Activated CD8-positive, alpha-beta T cell treated with anti-CD3 and anti-CD28 coated beads, Interleukin-2, amount 10 ng/mL, durations not matched to agents 7 days and 5 days (primary cell): ENCODE data around the gene DCLK3. TPM values are rescaled to one million over a fixed set of nuclear protein-coding genes. Genes with fewer than 3 reads are reported as not detected.
A peak's percentile ranks its signal among the peaks of the same experiment; 100 is the strongest.

ENCODE experiments used
- ATAC-seq: fragments of 150-1000 bp; cut with Tn5 transposase; one replicate; pipeline ENCODE4 v1.10.0; 2021; ENCODE audit warnings: moderate library complexity
- CTCF ChIA-PET: fragments of 350-600 bp; sonication (Branson Sonifier 250); formaldehyde crosslinking; loops from one replicate; lab custom pipeline; 2021; ENCODE audit warnings: antibody characterized with exemption; lab: Charles Lee
- POLR2A ChIA-PET: fragments of 350-600 bp; sonication (Branson Sonifier 250); formaldehyde crosslinking; loops from one replicate; lab custom pipeline; 2021; ENCODE audit warnings: antibody characterized with exemption; lab: Charles Lee
- DNase-seq: peaks from one replicate; pipeline ENCODE4 v3.0.0-alpha.2; 2020
- H3K27ac Mint-ChIP-seq: one replicate; pipeline ENCODE4 v1.8.0; 2021; ENCODE audit warnings: mild to moderate bottlenecking, mixed read lengths
- H3K27me3 Mint-ChIP-seq: one replicate; pipeline ENCODE4 v1.8.0; 2021; ENCODE audit warnings: low read depth, mixed read lengths
- H3K36me3 Mint-ChIP-seq: one replicate; pipeline ENCODE4 v1.8.0; 2021; ENCODE audit warnings: low read depth, mixed read lengths
- H3K4me1 Mint-ChIP-seq: one replicate; pipeline ENCODE4 v1.8.0; 2021; ENCODE audit warnings: low read depth, mixed read lengths
- H3K4me3 Mint-ChIP-seq: one replicate; pipeline ENCODE4 v1.8.0; 2021; ENCODE audit warnings: mild to moderate bottlenecking, mixed read lengths
- H3K9me3 Mint-ChIP-seq: one replicate; pipeline ENCODE4 v1.8.0; 2022; ENCODE audit warnings: mixed read lengths; ENCODE audit not compliant: insufficient read depth
- total RNA-seq, 2 experiments: library from RNA; stranded (reverse); gene quantifications; one replicate each; pipeline ENCODE4 v1.2.3, GENCODE V29; 2021

DCLK3 gene
- total RNA-seq, 2 experiments from 2014 or later: not detected

- no peaks in the 10 kb centered on the region for H3K9me3 Mint-ChIP-seq
- POLR2A ChIA-PET: no interaction called here
- CTCF ChIA-PET: interaction anchor here (1.1 to 3.3 kb wide), 3 partner anchors 111 to 226 kb away, joined by 3 to 19 read pairs (median 13); no protein-coding TSS in a partner anchor
- DNase-seq: no peak
- H3K4me3 Mint-ChIP-seq: no peak overlapping the region
- H3K27ac Mint-ChIP-seq: no peak overlapping the region
- ATAC-seq: no peak
- H3K36me3 Mint-ChIP-seq: no peaks in the 10 kb centered on the region
- H3K4me1 Mint-ChIP-seq: no peaks in the 10 kb centered on the region
- peaks cover 10% of the 10 kb centered on the region for H3K27me3 Mint-ChIP-seq
Measured at GRCh38 chr3:36733162-36733696, 31.1 kb downstream of the DCLK3 start.

GRCh38 chr3:36730966-36731365, 33.4 kb downstream of the DCLK3 start:
- H3K4me1 Mint-ChIP-seq: no peaks in the 10 kb centered on the region
- no peak for DNase-seq
- no peaks in the 10 kb centered on the region for H3K36me3 Mint-ChIP-seq
- peaks cover 15% of the 10 kb centered on the region for H3K27me3 Mint-ChIP-seq
- ChIA-PET POLR2A (interaction anchor here (1.0 kb wide), 1 partner anchor 229 kb away, joined by 4 read pairs; no protein-coding TSS in a partner anchor), CTCF (interaction anchor here (1.4 to 1.5 kb wide), 2 partner anchors 23 to 228 kb away, joined by 4 read pairs; no protein-coding TSS in a partner anchor)
- no peak overlapping the region for H3K27ac Mint-ChIP-seq
- ATAC-seq: no peak
- H3K4me3 Mint-ChIP-seq: no peak overlapping the region
- no peaks in the 10 kb centered on the region for H3K9me3 Mint-ChIP-seq

GRCh38 chr3:36729204-36730056, 34.9 kb downstream of the DCLK3 start:
- H3K27me3 Mint-ChIP-seq: peaks cover 18% of the 10 kb centered on the region
- H3K27ac Mint-ChIP-seq: no peak overlapping the region
- POLR2A ChIA-PET: no interaction called here
- CTCF ChIA-PET: interaction anchor here (0.7 to 1.7 kb wide), 9 partner anchors 10 to 485 kb away, joined by 3 to 16 read pairs (median 5); no protein-coding TSS in a partner anchor
- H3K9me3 Mint-ChIP-seq: peaks cover 3% of the 10 kb centered on the region
- no peak for DNase-seq
- no peaks in the 10 kb centered on the region for H3K36me3 Mint-ChIP-seq
- H3K4me1 Mint-ChIP-seq: no peaks in the 10 kb centered on the region
- H3K4me3 Mint-ChIP-seq: no peak overlapping the region
- no peak for ATAC-seq

GRCh38 chr3:36714343-36715086, 49.8 kb downstream of the DCLK3 start:
- ATAC-seq (no peak), DNase-seq (no peak)
- ChIA-PET POLR2A (no interaction called here), CTCF (no interaction called here)
- peaks cover 9% of the 10 kb centered on the region for H3K27me3 Mint-ChIP-seq
- no peak overlapping the region for H3K27ac Mint-ChIP-seq
- no peak overlapping the region for H3K4me3 Mint-ChIP-seq
- H3K36me3 Mint-ChIP-seq: no peaks in the 10 kb centered on the region
- no peaks in the 10 kb centered on the region for H3K9me3 Mint-ChIP-seq
- no peaks in the 10 kb centered on the region for H3K4me1 Mint-ChIP-seq

- POLR2A ChIA-PET: no interaction called here
- no peak overlapping the region for H3K4me3 Mint-ChIP-seq
- H3K4me1 Mint-ChIP-seq: no peaks in the 10 kb centered on the region
- peaks cover 6% of the 10 kb centered on the region for H3K27me3 Mint-ChIP-seq
- H3K9me3 Mint-ChIP-seq: no peaks in the 10 kb centered on the region
- CTCF ChIA-PET: no interaction called here
- ATAC-seq (no peak), DNase-seq (no peak)
- H3K36me3 Mint-ChIP-seq: no peaks in the 10 kb centered on the region
- no peak overlapping the region for H3K27ac Mint-ChIP-seq
Measured at GRCh38 chr3:36713904-36714303, 50.4 kb downstream of the DCLK3 start.

GRCh38 chr3:36710606-36711005, 53.7 kb downstream of the DCLK3 start:
- H3K27me3 Mint-ChIP-seq: peaks cover 2% of the 10 kb centered on the region
- ATAC-seq: no peak

GRCh38 chr3:36709826-36710365, 54.5 kb downstream of the DCLK3 start:
- H3K4me1 Mint-ChIP-seq: no peaks in the 10 kb centered on the region
- no peak for DNase-seq
- H3K4me3 Mint-ChIP-seq: no peak overlapping the region
- POLR2A ChIA-PET: no interaction called here
- CTCF ChIA-PET: no interaction called here
- H3K27me3 Mint-ChIP-seq: peaks cover 2% of the 10 kb centered on the region
- H3K9me3 Mint-ChIP-seq: no peaks in the 10 kb centered on the region
- ATAC-seq: no peak
- H3K36me3 Mint-ChIP-seq: no peaks in the 10 kb centered on the region
- H3K27ac Mint-ChIP-seq: no peak overlapping the region

More at GRCh38 chr3:36710606-36711005, 53.7 kb downstream of the DCLK3 start:
- DNase-seq: no peak
- POLR2A ChIA-PET: no interaction called here
- H3K9me3 Mint-ChIP-seq: no peaks in the 10 kb centered on the region
- CTCF ChIA-PET: interaction anchor here (1.0 kb wide), 1 partner anchor 10 kb away, joined by 3 read pairs; no protein-coding TSS in a partner anchor
- H3K4me1 Mint-ChIP-seq: no peaks in the 10 kb centered on the region
- H3K4me3 Mint-ChIP-seq: no peak overlapping the region
- H3K36me3 Mint-ChIP-seq: no peaks in the 10 kb centered on the region
- no peak overlapping the region for H3K27ac Mint-ChIP-seq

GRCh38 chr3:36709281-36709680, 55.1 kb downstream of the DCLK3 start:
- Mint-ChIP-seq H3K4me1 (no peaks in the 10 kb centered on the region), H3K27ac (no peak overlapping the region), H3K4me3 (no peak overlapping the region), H3K9me3 (no peaks in the 10 kb centered on the region), H3K27me3 (peaks cover 2% of the 10 kb centered on the region), H3K36me3 (no peaks in the 10 kb centered on the region)
- ChIA-PET POLR2A (no interaction called here), CTCF (no interaction called here)
- DNase-seq (no peak), ATAC-seq (no peak)

- no peaks in the 10 kb centered on the region for H3K9me3 Mint-ChIP-seq
- POLR2A ChIA-PET: no interaction called here
- H3K36me3 Mint-ChIP-seq: no peaks in the 10 kb centered on the region
- H3K27me3 Mint-ChIP-seq: peaks cover 2% of the 10 kb centered on the region
- DNase-seq: no peak
- H3K4me3 Mint-ChIP-seq: no peak overlapping the region
- peak; percentile 36 for ATAC-seq
- CTCF ChIA-PET: no interaction called here
- no peaks in the 10 kb centered on the region for H3K4me1 Mint-ChIP-seq
- no peak overlapping the region for H3K27ac Mint-ChIP-seq
Measured at GRCh38 chr3:36707623-36708409, 56.5 kb downstream of the DCLK3 start.

- Mint-ChIP-seq H3K27ac (no peak overlapping the region), H3K9me3 (no peaks in the 10 kb centered on the region), H3K27me3 (no peaks in the 10 kb centered on the region), H3K36me3 (no peaks in the 10 kb centered on the region), H3K4me3 (no peak overlapping the region), H3K4me1 (no peaks in the 10 kb centered on the region)
- DNase-seq (no peak), ATAC-seq (no peak)
- CTCF ChIA-PET: no interaction called here
- POLR2A ChIA-PET: no interaction called here
Measured at GRCh38 chr3:36705015-36705414, 59.3 kb downstream of the DCLK3 start.

- Mint-ChIP-seq H3K4me3 (no peak overlapping the region), H3K27me3 (no peaks in the 10 kb centered on the region), H3K27ac (no peak overlapping the region), H3K4me1 (no peaks in the 10 kb centered on the region), H3K9me3 (no peaks in the 10 kb centered on the region), H3K36me3 (no peaks in the 10 kb centered on the region)
- ChIA-PET CTCF (no interaction called here), POLR2A (no interaction called here)
- DNase-seq (no peak), ATAC-seq (no peak)
Measured at GRCh38 chr3:36704280-36704679, 60.1 kb downstream of the DCLK3 start.
